DMS 273 (cell line): ENCODE results near the gene PDE6D.

Source experiments
- DNase-seq: peaks from one replicate; lab custom pipeline; 2025; ENCODE audit not compliant: unreplicated experiment; lab: John Stamatoyannopoulos, UW

The PDE6D gene

DNA sequence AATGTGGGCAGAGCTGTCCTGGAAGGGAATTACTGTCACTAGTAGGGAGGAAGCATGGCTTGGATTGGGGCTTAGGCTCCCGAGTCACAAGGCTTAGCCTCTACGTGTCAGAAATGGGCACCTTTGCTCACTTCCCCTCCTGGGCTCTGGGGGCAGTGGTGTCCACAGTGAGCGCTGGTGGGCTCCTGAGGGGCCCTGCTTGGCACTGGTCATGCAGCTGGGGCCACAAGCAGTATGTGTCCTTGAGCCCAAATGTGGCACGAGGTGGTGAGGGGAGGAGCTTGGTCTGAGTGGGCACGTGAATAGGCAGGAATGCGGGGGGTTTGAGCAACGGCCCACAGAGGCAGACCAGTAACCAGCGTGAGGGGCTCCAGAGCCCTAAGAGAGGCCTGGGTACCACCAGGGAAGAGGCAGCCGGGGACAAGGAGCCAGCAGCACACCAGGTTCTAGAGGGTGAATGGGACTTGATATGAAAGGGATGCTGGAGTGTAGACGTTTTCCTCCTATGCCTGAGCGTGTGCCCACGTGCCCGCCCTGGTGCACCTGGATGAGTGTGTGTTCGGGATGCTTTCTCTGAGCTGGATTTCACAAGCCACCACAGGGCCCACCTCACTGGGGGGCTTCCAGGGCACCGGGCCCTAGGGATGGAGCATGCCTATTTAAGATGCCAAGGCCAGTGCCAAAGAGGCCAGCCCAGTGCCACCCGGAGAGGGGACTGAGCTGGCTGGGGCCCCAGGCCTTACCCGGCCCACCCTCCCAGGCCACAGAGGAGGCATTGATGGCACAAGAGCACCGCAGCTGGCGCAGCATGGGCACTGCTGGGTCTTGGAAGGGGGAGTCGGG, 95.5 kb downstream of the PDE6D start:
- peak; percentile 57 for DNase-seq

DNA sequence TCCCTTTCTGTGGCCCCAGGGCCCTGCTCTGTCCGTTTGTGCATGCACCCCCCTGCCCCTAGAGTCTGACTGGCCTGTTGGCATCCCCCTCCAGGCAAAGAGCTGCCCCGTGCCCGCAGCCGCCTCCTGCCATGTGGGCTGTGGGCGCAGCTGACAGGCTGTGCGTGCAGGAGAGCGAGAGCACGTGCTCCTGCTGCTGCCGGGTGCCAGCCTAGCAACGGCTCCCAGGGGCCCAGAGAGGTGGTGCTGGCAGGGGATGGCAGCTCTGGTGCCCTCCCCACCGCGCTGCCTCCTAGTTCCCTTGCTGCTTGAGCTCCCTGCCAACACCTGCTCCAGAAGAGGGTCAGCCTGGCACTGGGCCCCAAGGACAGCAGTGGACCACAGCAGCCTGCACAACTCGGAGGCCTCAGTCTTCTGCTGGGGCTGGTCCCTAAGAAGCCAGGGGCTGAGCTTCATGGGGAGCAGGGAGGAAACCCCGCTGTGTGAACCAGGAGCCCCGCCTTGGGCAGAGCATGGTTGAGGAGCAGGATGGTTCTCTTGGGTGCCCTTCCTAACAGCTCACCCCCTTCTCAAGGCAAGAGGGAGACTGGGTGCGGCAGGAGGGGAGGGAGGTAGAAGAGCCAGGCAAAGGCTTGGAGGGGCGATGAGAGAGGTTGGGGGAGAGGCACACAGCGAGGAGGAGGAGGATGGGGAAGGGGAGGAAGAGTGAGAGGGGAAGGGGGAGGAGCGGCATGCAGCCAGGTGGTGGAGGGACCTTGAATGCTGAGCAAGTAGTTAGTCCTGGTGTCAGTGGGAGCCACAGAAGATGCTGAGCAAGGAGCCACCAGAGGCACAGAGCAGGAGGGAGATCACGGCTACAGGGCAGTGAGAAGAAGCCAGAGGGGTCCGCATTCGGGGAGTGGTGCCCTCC, 96.5 kb downstream of the PDE6D start:
- DNase-seq, result peak; percentile 93

DNA sequence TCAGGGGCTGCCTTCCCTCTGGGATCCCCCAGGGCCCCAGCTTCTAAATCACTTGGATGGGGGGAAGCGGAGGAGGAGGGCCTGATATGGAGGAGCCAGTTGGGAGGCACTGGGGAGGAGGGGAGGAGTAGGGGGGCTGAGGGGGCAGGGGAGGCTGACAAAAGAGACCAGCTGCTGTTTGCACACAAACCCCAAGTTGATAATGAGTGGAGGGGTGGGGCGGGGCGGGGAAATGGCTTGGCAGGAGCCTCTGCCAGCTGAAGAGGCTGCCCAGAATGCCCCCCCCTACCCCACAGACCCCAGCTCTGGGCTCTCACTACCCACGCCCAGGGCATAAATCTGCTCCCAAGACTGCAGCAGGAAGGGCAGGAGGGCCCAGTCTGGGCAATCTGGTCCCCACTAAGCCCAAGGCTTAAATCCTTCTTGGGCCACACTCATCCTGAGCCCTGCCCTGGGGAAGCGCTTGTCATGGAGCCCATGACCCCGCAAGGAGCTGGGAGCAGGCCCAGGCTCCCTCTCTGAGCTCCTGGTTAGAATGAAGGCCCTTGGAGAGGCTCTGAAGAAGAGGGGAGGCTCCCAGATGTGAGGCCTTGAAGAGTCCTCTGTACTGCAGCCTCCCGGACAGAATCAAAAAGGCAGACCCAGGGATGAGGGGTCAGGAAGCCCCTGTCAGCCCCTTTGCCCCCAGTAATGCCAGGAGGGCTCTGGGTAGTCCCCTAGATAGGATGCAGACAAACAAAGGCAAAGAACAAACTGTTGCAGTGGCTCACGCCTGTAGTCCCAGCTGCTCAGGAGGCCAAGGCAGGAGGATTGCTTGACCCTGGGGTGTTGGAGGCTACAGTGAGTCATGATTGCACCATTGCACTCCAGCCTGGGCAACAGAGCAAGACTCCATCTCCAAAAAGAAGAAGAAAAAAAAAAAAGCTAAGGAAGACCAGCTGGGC, 97.5 kb downstream of the PDE6D start:
- peak; percentile 89 for DNase-seq

DNA sequence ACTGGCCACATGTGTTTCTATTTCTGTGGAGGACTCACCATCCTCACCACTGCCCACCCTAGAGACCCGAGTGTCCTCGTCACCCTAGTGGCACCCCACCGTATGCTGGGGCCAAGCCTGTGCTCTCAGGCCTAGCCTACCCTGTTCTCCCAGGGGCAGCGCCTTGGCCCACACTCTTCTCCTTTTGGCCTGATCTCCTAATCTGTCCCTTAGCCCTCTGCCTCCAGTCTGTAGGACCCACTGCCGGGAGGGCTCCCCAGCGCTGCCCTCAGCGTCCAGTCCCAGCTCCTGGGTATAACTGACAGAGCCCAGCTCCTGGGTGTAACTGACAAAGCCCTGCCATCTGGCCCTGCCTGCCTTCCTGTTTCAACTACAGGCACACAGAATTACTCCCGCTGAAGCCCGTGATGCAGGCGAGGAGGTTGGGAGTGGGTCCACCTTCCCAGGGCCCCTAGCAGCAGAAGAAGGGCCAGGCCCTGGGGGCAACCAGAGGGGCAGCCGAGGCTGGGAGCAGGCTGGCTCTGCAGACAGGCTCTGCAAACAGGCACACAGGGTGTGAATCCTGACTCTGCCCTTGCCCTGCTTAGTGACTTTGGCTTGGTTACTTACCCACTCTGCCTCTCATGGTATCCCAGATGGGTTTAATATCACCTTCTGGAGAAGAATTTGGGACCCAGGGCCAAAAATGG, 98.3 kb downstream of the PDE6D start:
- peak; percentile 90 for DNase-seq
